Natural killer cell (primary cell): ENCODE results near the gene M1AP. TPM values are rescaled to one million over a fixed set of nuclear protein-coding genes. Genes with fewer than 3 reads are reported as not detected.
A peak's percentile ranks its signal among the peaks of the same experiment; 100 is the strongest.

Source experiments
- ATAC-seq, 3 donors: fragments of 150-1000 bp in 2 of 3; fragments of 200-7000 bp in 1 of 3; cut with Tn5 transposase; 1 replicate in 1 of 3; 2 replicates in 2 of 3; pipeline ENCODE4 v1.10.0; 2021; ENCODE audit warnings: mild to moderate bottlenecking in 2 of 3, moderate library complexity in 2 of 3
- DNase-seq, 2 donors: peaks; one replicate each; pipeline versions ENCODE4 v3.0.0 to v3.0.0-alpha.2; 2013 to 2021; ENCODE audit warnings: mixed read lengths in 1 of 2
- H3K27ac ChIP-seq: one replicate; pipeline ENCODE4 v1.5.1; 2013; ENCODE audit warnings: mild to moderate bottlenecking, low read length
- H3K27me3 ChIP-seq: one replicate; pipeline ENCODE4 v1.6.1; 2013; ENCODE audit warnings: low read length; ENCODE audit not compliant: control insufficient read depth, insufficient read depth
- H3K36me3 ChIP-seq: one replicate; pipeline ENCODE4 v1.6.1; 2013; ENCODE audit warnings: low read length; ENCODE audit not compliant: control insufficient read depth, insufficient read depth
- H3K4me1 ChIP-seq: one replicate; pipeline ENCODE4 v1.6.1; 2013; ENCODE audit warnings: low read length; ENCODE audit not compliant: control insufficient read depth, insufficient read depth
- H3K4me3 ChIP-seq: one replicate; pipeline ENCODE4 v1.5.1; 2013; ENCODE audit warnings: low read length
- H3K9me3 ChIP-seq: one replicate; pipeline ENCODE4 v1.6.1; 2013; ENCODE audit warnings: low read length; ENCODE audit not compliant: control insufficient read depth, insufficient read depth
- H3K27ac Mint-ChIP-seq, 2 donors: one replicate each; pipeline ENCODE4 v1.8.0; 2022; ENCODE audit warnings: mild to moderate bottlenecking in 2 of 2, mixed read lengths in 2 of 2, moderate library complexity in 1 of 2
- H3K27me3 Mint-ChIP-seq, 2 donors: one replicate each; pipeline ENCODE4 v1.8.0; 2022; ENCODE audit warnings: low read depth in 2 of 2, mixed read lengths in 2 of 2
- H3K36me3 Mint-ChIP-seq: one replicate; pipeline ENCODE4 v1.8.0; 2022; ENCODE audit warnings: mixed read lengths
- H3K4me1 Mint-ChIP-seq, 2 donors: one replicate each; pipeline ENCODE4 v1.8.0; 2022; ENCODE audit warnings: mixed read lengths in 2 of 2
- H3K4me3 Mint-ChIP-seq: one replicate; pipeline ENCODE4 v1.8.0; 2022; ENCODE audit warnings: mild to moderate bottlenecking, moderate library complexity, mixed read lengths
- H3K9me3 Mint-ChIP-seq, 2 donors: one replicate each; pipeline ENCODE4 v1.8.0; 2022; ENCODE audit warnings: mixed read lengths in 2 of 2
- CTCF ChIP-seq: fragments of 200-600 bp; IDR thresholded peaks from one replicate; pipeline ENCODE4 v1.8.0; 2022; ENCODE audit warnings: antibody characterized with exemption
- WGBS: methylation state at CpG from one replicate; pipeline ENCODE4 v1.1.7; 2013; ENCODE audit warnings: missing lambda C conversion rate; ENCODE audit not compliant: insufficient coverage; 5-methylcytosine and 5-hydroxymethylcytosine counted together
- intact Hi-C: fragments of 100-400 bp; cut with micrococcal nuclease; formaldehyde crosslinking; loops from one replicate; pipeline ENCODE4 v1.14.2; 2022
- total RNA-seq, 4 donors: library from RNA; stranded (reverse); fragments of 120-200 nt in 1 of 4; gene quantifications; one replicate each; pipeline versions ENCODE4 v1.2.3 to v1.2.4, GENCODE V29; 2013 to 2022

M1AP gene
- total RNA-seq, 3 donors from 2014 or later (not counting 1 experiment from before 2014, with no cell fraction given): not detected

- H3K9me3 Mint-ChIP-seq: no peaks in the 10 kb centered on the region
- Histone ChIP-seq H3K36me3 (no peaks in the 10 kb centered on the region), H3K4me1 (no peaks in the 10 kb centered on the region), H3K4me3 (no peak overlapping the region), H3K9me3 (no peaks in the 10 kb centered on the region), H3K27ac (no peak overlapping the region), H3K27me3 (no peaks in the 10 kb centered on the region)
- peaks cover 10 to 16% of the 10 kb centered on the region in 2 donors for H3K27me3 Mint-ChIP-seq
- H3K27ac Mint-ChIP-seq: no peak overlapping the region
- no peak overlapping the region for H3K4me3 Mint-ChIP-seq
- WGBS: 75% methylated on average over 3 of the region's 3 CpGs
- intact Hi-C loops: no loop called here
- DNase-seq: no peak
- ATAC-seq: no peak
- H3K36me3 Mint-ChIP-seq: no peaks in the 10 kb centered on the region
- peaks cover 13 to 15% of the 10 kb centered on the region in 2 donors for H3K4me1 Mint-ChIP-seq
- TF ChIP-seq CTCF: no peak
These were observed 69.7 kb downstream of the M1AP start for GRCh38 chr2:74578408-74578807.

- Histone ChIP-seq H3K4me3 (no peak overlapping the region), H3K27ac (no peak overlapping the region), H3K9me3 (no peaks in the 10 kb centered on the region), H3K27me3 (no peaks in the 10 kb centered on the region), H3K4me1 (no peaks in the 10 kb centered on the region), H3K36me3 (no peaks in the 10 kb centered on the region)
- no peaks in the 10 kb centered on the region for H3K9me3 Mint-ChIP-seq
- peaks cover 13 to 15% of the 10 kb centered on the region in 2 donors for H3K4me1 Mint-ChIP-seq
- H3K36me3 Mint-ChIP-seq: no peaks in the 10 kb centered on the region
- no peak overlapping the region for H3K4me3 Mint-ChIP-seq
- no peak for TF ChIP-seq CTCF
- H3K27ac Mint-ChIP-seq: no peak overlapping the region
- peaks cover 10 to 16% of the 10 kb centered on the region in 2 donors for H3K27me3 Mint-ChIP-seq
- intact Hi-C loops: no loop called here
- ATAC-seq (no peak), DNase-seq (no peak)
- 19% methylated on average over 2 of the region's 2 CpGs for WGBS
These were observed 70.7 kb downstream of the M1AP start for GRCh38 chr2:74577448-74577847.

- no peak for DNase-seq
- Histone ChIP-seq H3K27me3 (no peaks in the 10 kb centered on the region), H3K4me1 (no peaks in the 10 kb centered on the region), H3K9me3 (no peaks in the 10 kb centered on the region), H3K36me3 (no peaks in the 10 kb centered on the region), H3K4me3 (no peak overlapping the region), H3K27ac (no peak overlapping the region)
- WGBS: no CpG with 5 or more reads among the region's 1 CpG
- no peak overlapping the region for H3K27ac Mint-ChIP-seq
- no peaks in the 10 kb centered on the region for H3K36me3 Mint-ChIP-seq
- H3K27me3 Mint-ChIP-seq: peaks cover 10 to 11% of the 10 kb centered on the region in 2 donors
- H3K4me3 Mint-ChIP-seq: no peak overlapping the region
- H3K4me1 Mint-ChIP-seq: peaks cover 13 to 15% of the 10 kb centered on the region in 2 donors
- no peaks in the 10 kb centered on the region for H3K9me3 Mint-ChIP-seq
- TF ChIP-seq CTCF: no peak
- ATAC-seq: peak in 1 of 3 donors; percentile 54
- intact Hi-C loops: no loop called here
These were observed 71.3 kb downstream of the M1AP start for GRCh38 chr2:74576863-74577229.

GRCh38 chr2:74576211-74576862 lies 71.8 kb downstream of the M1AP start:
- H3K4me1 Mint-ChIP-seq: peaks cover 13 to 15% of the 10 kb centered on the region in 2 donors
- H3K9me3 Mint-ChIP-seq: no peaks in the 10 kb centered on the region
- peaks cover 10% of the 10 kb centered on the region in 2 donors for H3K27me3 Mint-ChIP-seq
- H3K27me3 ChIP-seq: no peaks in the 10 kb centered on the region
- ATAC-seq (no peak), DNase-seq (no peak)
- H3K4me1 ChIP-seq: no peaks in the 10 kb centered on the region
- no peak overlapping the region for H3K4me3 ChIP-seq
- no peak for TF ChIP-seq CTCF
- no peak overlapping the region for H3K27ac ChIP-seq
- no peaks in the 10 kb centered on the region for H3K9me3 ChIP-seq
- H3K27ac Mint-ChIP-seq: no peak overlapping the region
- intact Hi-C loops: no loop called here
- no peak overlapping the region for H3K4me3 Mint-ChIP-seq
- no peaks in the 10 kb centered on the region for H3K36me3 Mint-ChIP-seq
- no peaks in the 10 kb centered on the region for H3K36me3 ChIP-seq
- 86% methylated on average over 6 of the region's 7 CpGs for WGBS
